Neural cell (in vitro differentiated cells): ENCODE data around the gene UBAC2. TPM values are rescaled to one million over a fixed set of nuclear protein-coding genes. Genes with fewer than 3 reads are reported as not detected.

Experiments used
- H2AFZ ChIP-seq: fragments of 200-600, 300-800 bp; sonication (generic), shearing (Covaris generic); 2 replicates; pipeline ENCODE4 v1.6.0; 2014; ENCODE audit warnings: low read depth, mild to moderate bottlenecking, antibody characterized with exemption, low read length, moderate library complexity
- H3F3A ChIP-seq: fragments of 200-600 bp; shearing (Covaris generic); 2 replicates; pipeline ENCODE4 v1.6.1; 2016; ENCODE audit warnings: mild to moderate bottlenecking, moderate library complexity, mixed read lengths, antibody characterized with exemption, low read length; ENCODE audit not compliant: insufficient read depth, poor library complexity, severe bottlenecking
- H3K27ac ChIP-seq: fragments of 200-600, 300-800 bp; sonication (generic), shearing (Covaris generic); 2 replicates; pipeline ENCODE4 v1.5.1; 2014; ENCODE audit warnings: mild to moderate bottlenecking, low read length, moderate library complexity
- H3K27me3 ChIP-seq: fragments of 300-800, 200-600 bp; sonication (generic), shearing (Covaris generic); 2 replicates; pipeline ENCODE4 v1.6.0; 2014; ENCODE audit warnings: mild to moderate bottlenecking, low read depth, low read length, moderate library complexity; ENCODE audit not compliant: insufficient read depth
- H3K36me3 ChIP-seq: fragments of 300-800, 200-600 bp; sonication (generic), shearing (Covaris generic); 2 replicates; pipeline ENCODE4 v1.5.1; 2014; ENCODE audit warnings: mild to moderate bottlenecking, antibody characterized with exemption, low read length, moderate library complexity; ENCODE audit not compliant: insufficient read depth
- H3K4me2 ChIP-seq: fragments of 300-800, 200-600 bp; sonication (generic), shearing (Covaris generic); 2 replicates; pipeline ENCODE4 v1.6.0; 2014; ENCODE audit warnings: mild to moderate bottlenecking, low read length
- H3K4me3 ChIP-seq: fragments of 300-800, 200-600 bp; sonication (generic), shearing (Covaris generic); 2 replicates; pipeline ENCODE4 v1.5.1; 2014; ENCODE audit warnings: mild to moderate bottlenecking, low read length, moderate library complexity
- H3K79me2 ChIP-seq: fragments of 200-600 bp; shearing (Covaris generic); replicated peaks from 2 replicates; pipeline ENCODE4 v1.6.0; 2014; ENCODE audit warnings: mild to moderate bottlenecking, low read length, moderate library complexity; ENCODE audit not compliant: insufficient read depth
- H3K9ac ChIP-seq: fragments of 300-800, 200-600 bp; sonication (generic), shearing (Covaris generic); 2 replicates; pipeline ENCODE4 v1.6.1; 2016; ENCODE audit warnings: mild to moderate bottlenecking, low read length, mixed read lengths
- H3K9me2 ChIP-seq: fragments of 200-600 bp; shearing (Covaris generic); 2 replicates; pipeline ENCODE4 v1.6.1; 2016; ENCODE audit warnings: mild to moderate bottlenecking, low read length, mixed read lengths; ENCODE audit not compliant: insufficient read depth
- H3K9me3 ChIP-seq: fragments of 200-600, 300-800 bp; sonication (generic), shearing (Covaris generic); 2 replicates; pipeline ENCODE4 v1.6.1; 2016; ENCODE audit warnings: mild to moderate bottlenecking, mixed run types, low read length, moderate library complexity, mixed read lengths
- H4K20me1 ChIP-seq: fragments of 200-600 bp; shearing (Covaris generic); 2 replicates; pipeline ENCODE4 v1.6.1; 2016; ENCODE audit warnings: mild to moderate bottlenecking, mixed run types; ENCODE audit not compliant: insufficient read depth
- CTCF ChIP-seq: fragments of 450-650 bp; IDR thresholded peaks from 2 replicates; pipeline ENCODE4 v1.5.1; 2014; ENCODE audit warnings: antibody characterized with exemption, mild to moderate bottlenecking, moderate library complexity; ENCODE audit not compliant: poor library complexity, severe bottlenecking
- EP300 ChIP-seq: fragments of 450-650 bp; conservative IDR thresholded peaks from 2 replicates; pipeline ENCODE4 v1.6.1; 2014; ENCODE audit warnings: antibody characterized with exemption, mild to moderate bottlenecking, moderate library complexity; ENCODE audit not compliant: poor library complexity, severe bottlenecking
- EZH2 ChIP-seq: fragments of 200-600, 300-800 bp; shearing (Covaris generic), sonication (generic); IDR thresholded peaks from 2 replicates; pipeline ENCODE4 v1.6.1; 2014; ENCODE audit warnings: antibody characterized with exemption, low read length, borderline replicate concordance, mild to moderate bottlenecking; ENCODE audit not compliant: insufficient read depth, poor library complexity, severe bottlenecking
- MXI1 ChIP-seq: fragments of 450-650 bp; conservative IDR thresholded peaks from 2 replicates; pipeline ENCODE4 v1.6.1; 2014; ENCODE audit warnings: antibody characterized with exemption, mild to moderate bottlenecking; ENCODE audit not compliant: poor library complexity, severe bottlenecking
- POLR2AphosphoS5 ChIP-seq: IDR thresholded peaks from 2 replicates; pipeline ENCODE4 v1.6.1; 2012
- RAD21 ChIP-seq: fragments of 450-650 bp; conservative IDR thresholded peaks from 2 replicates; pipeline ENCODE4 v1.6.1; 2014; ENCODE audit warnings: antibody characterized with exemption, mild to moderate bottlenecking, moderate library complexity
- REST ChIP-seq: IDR thresholded peaks from 2 replicates; pipeline ENCODE4 v1.6.1; 2012; ENCODE audit warnings: borderline replicate concordance
- SMC3 ChIP-seq: fragments of 450-650 bp; conservative IDR thresholded peaks from 2 replicates; pipeline ENCODE4 v1.6.1; 2014; ENCODE audit warnings: antibody characterized with exemption, mild to moderate bottlenecking, moderate library complexity; ENCODE audit not compliant: poor library complexity
- TAF1 ChIP-seq: IDR thresholded peaks from 2 replicates; pipeline ENCODE4 v1.6.1; 2012; ENCODE audit warnings: low read depth
- polyA plus RNA-seq: library from polyadenylated mRNA; depleted of rRNA; stranded (reverse); fragments of >200 nt; gene quantifications from 2 replicates; pipeline ENCODE4 v1.2.3, GENCODE V29; 2014

Gene UBAC2
- polyA plus RNA-seq, 1 donor from 2014 or later, result 56.9 TPM

GRCh38 chr13:99174533-99175100, 26.0 kb upstream of the UBAC2 start:
- Histone ChIP-seq H3K4me3 (no peak overlapping the region), H3K27ac (no peak overlapping the region), H2AFZ (no peak overlapping the region), H4K20me1 (no peaks in the 10 kb centered on the region), H3K79me2 (no peaks in the 10 kb centered on the region), H3K27me3 (no peaks in the 10 kb centered on the region), H3K4me2 (no peak overlapping the region), H3K9me2 (no peaks in the 10 kb centered on the region), H3F3A (no peaks in the 10 kb centered on the region), H3K9me3 (no peaks in the 10 kb centered on the region), H3K36me3 (no peaks in the 10 kb centered on the region), H3K9ac (no peak overlapping the region)
- TF ChIP-seq EP300 (no peak), TAF1 (no peak), EZH2 (no peak), RAD21 (no peak), POLR2AphosphoS5 (no peak), MXI1 (no peak), REST (no peak), SMC3 (no peak), CTCF (no peak)

GRCh38 chr13:99176309-99177276, 24.1 kb upstream of the UBAC2 start:
- no peaks in the 10 kb centered on the region for H4K20me1 ChIP-seq
- no peaks in the 10 kb centered on the region for H3K9me3 ChIP-seq
- H3K9ac ChIP-seq, result no peak overlapping the region
- no peaks in the 10 kb centered on the region for H3K36me3 ChIP-seq
- no peaks in the 10 kb centered on the region for H3K9me2 ChIP-seq
- no peak overlapping the region for H3K4me3 ChIP-seq
- H3K79me2 ChIP-seq, result no peaks in the 10 kb centered on the region
- TF ChIP-seq CTCF (peak; percentile 55), EZH2 (no peak), EP300 (no peak), RAD21 (peak; percentile 47), SMC3 (peak; percentile 26)
- H3K27ac ChIP-seq, result no peak overlapping the region
- H3K27me3 ChIP-seq, result no peaks in the 10 kb centered on the region
- H2AFZ ChIP-seq, result no peak overlapping the region
- no peak overlapping the region for H3K4me2 ChIP-seq
- no peaks in the 10 kb centered on the region for H3F3A ChIP-seq
